ENCODE data around the gene KCNH1.

DNA sequence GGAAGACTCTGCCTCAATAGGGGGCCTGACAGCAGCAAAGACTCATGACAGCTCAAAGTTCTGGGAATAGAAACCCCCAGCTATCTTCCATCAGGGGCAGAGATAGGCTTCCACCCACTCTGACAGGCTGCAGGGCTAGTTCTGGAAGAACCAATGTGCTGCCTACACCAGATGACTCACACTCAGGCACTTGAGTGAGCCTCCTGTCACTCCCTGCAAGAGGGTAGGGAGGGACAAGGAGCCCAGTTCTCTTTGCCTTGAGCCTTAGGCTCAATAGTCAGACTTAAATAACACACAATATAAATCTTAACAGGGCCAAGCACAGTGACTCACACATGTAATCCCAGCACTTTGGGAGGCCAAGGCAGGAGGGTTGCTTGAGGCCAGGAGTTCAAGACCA is 418.9 kb downstream of the KCNH1 start:
- TF ChIP-seq SP1 (CRISPR knock-in tag; conservative IDR thresholded peaks at IDR 0.05): no peak
- TF ChIP-seq, protein P1, sequence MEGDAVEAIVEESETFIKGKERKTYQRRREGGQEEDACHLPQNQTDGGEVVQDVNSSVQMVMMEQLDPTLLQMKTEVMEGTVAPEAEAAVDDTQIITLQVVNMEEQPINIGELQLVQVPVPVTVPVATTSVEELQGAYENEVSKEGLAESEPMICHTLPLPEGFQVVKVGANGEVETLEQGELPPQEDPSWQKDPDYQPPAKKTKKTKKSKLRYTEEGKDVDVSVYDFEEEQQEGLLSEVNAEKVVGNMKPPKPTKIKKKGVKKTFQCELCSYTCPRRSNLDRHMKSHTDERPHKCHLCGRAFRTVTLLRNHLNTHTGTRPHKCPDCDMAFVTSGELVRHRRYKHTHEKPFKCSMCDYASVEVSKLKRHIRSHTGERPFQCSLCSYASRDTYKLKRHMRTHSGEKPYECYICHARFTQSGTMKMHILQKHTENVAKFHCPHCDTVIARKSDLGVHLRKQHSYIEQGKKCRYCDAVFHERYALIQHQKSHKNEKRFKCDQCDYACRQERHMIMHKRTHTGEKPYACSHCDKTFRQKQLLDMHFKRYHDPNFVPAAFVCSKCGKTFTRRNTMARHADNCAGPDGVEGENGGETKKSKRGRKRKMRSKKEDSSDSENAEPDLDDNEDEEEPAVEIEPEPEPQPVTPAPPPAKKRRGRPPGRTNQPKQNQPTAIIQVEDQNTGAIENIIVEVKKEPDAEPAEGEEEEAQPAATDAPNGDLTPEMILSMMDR (IDR thresholded peaks at IDR 0.05): no peak
- TF ChIP-seq, protein P2, sequence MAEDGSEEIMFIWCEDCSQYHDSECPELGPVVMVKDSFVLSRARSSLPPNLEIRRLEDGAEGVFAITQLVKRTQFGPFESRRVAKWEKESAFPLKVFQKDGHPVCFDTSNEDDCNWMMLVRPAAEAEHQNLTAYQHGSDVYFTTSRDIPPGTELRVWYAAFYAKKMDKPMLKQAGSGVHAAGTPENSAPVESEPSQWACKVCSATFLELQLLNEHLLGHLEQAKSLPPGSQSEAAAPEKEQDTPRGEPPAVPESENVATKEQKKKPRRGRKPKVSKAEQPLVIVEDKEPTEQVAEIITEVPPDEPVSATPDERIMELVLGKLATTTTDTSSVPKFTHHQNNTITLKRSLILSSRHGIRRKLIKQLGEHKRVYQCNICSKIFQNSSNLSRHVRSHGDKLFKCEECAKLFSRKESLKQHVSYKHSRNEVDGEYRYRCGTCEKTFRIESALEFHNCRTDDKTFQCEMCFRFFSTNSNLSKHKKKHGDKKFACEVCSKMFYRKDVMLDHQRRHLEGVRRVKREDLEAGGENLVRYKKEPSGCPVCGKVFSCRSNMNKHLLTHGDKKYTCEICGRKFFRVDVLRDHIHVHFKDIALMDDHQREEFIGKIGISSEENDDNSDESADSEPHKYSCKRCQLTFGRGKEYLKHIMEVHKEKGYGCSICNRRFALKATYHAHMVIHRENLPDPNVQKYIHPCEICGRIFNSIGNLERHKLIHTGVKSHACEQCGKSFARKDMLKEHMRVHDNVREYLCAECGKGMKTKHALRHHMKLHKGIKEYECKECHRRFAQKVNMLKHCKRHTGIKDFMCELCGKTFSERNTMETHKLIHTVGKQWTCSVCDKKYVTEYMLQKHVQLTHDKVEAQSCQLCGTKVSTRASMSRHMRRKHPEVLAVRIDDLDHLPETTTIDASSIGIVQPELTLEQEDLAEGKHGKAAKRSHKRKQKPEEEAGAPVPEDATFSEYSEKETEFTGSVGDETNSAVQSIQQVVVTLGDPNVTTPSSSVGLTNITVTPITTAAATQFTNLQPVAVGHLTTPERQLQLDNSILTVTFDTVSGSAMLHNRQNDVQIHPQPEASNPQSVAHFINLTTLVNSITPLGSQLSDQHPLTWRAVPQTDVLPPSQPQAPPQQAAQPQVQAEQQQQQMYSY (CRISPR knock-in tag; IDR thresholded peaks at IDR 0.05): no peak
- TF ChIP-seq FOXJ3 (CRISPR knock-in tag; IDR thresholded peaks at IDR 0.05; ENCODE audit: borderline replicate concordance): no peak
- TF ChIP-seq JUN (CRISPR knock-in tag; IDR thresholded peaks at IDR 0.05): no peak
- no peak for TF ChIP-seq MYBL2 (CRISPR knock-in tag; IDR thresholded peaks at IDR 0.05)
